Heart right ventricle (tissue), 16 donors: ENCODE measurements around the gene PLAGL2. TPM values are rescaled to one million over a fixed set of nuclear protein-coding genes. Genes with fewer than 3 reads are reported as not detected.

Experiments used
- ATAC-seq, 8 donors: fragments of 200-7000 bp; cut with Tn5 transposase; one replicate each; pipeline ENCODE4 v1.9.1; 2020; ENCODE audit warnings: mild to moderate bottlenecking in 8 of 8, moderate library complexity in 8 of 8, moderate number of reproducible peaks in 1 of 8
- DNase-seq, 2 donors: peaks; one replicate each; pipeline ENCODE4 v3.0.0-alpha.2; 2020
- H3K27ac ChIP-seq, 10 donors: fragments of 200-600 bp; sonication (generic) in 2 of 10; one replicate each; pipeline versions ENCODE4 v1.5.0 to v1.8.0; 2020 to 2022; ENCODE audit warnings: mild to moderate bottlenecking in 3 of 10
- H3K27me3 ChIP-seq, 7 donors: fragments of 200-600 bp; one replicate each; pipeline ENCODE4 v1.8.0; 2021 to 2022; ENCODE audit warnings: mild to moderate bottlenecking in 2 of 7
- H3K36me3 ChIP-seq, 9 donors: fragments of 200-600 bp; sonication (generic) in 1 of 9; one replicate each; pipeline versions ENCODE4 v1.5.0 to v1.8.0; 2020 to 2022; ENCODE audit warnings: mild to moderate bottlenecking in 2 of 9
- H3K4me1 ChIP-seq, 9 donors: fragments of 200-600 bp; sonication (generic) in 1 of 9; one replicate each; pipeline versions ENCODE4 v1.5.0 to v1.8.0; 2020 to 2022; ENCODE audit warnings: mild to moderate bottlenecking in 4 of 9
- H3K4me3 ChIP-seq, 10 donors: fragments of 200-600 bp; sonication (generic) in 2 of 10; one replicate each; pipeline versions ENCODE4 v1.5.0 to v1.8.0; 2020 to 2022; ENCODE audit warnings: mild to moderate bottlenecking in 7 of 10, moderate library complexity in 2 of 10
- H3K9me3 ChIP-seq, 11 donors: fragments of 200-600 bp in 10 of 11; sonication (generic) in 2 of 11; one replicate each; pipeline versions ENCODE4 v1.5.0 to v1.8.0; 2013 to 2022; ENCODE audit warnings: mild to moderate bottlenecking in 2 of 11, control low read depth in 1 of 11, moderate library complexity in 1 of 11
- WGBS, 2 donors: extraction: QIAGEN DNeasy Blood & Tissue Kit; methylation state at CpG; one replicate each; pipeline ENCODE4 v1.1.7; 2013; ENCODE audit warnings: inconsistent platforms in 1 of 2; 5-methylcytosine and 5-hydroxymethylcytosine counted together
- intact Hi-C, 10 donors: fragments of 100-400 bp; cut with DNase I; formaldehyde crosslinking; loops; one replicate each; pipeline versions ENCODE4 v1.11.1 to v1.14.2; 2022
- polyA plus RNA-seq, 2 donors: library from polyadenylated mRNA; stranded (reverse); fragments of 200-250 nt; gene quantifications; one replicate each; pipeline ENCODE4 v1.2.3, GENCODE V29; 2013
- total RNA-seq, 10 donors: library from RNA; stranded (reverse); fragmentation: NEBNext Ultra II Directional in 3 of 10; extraction: Animal tissue kit (Norgen Biotek cat#: 25700) in 3 of 10; gene quantifications; one replicate each; pipeline versions ENCODE4 v1.2.1 to v1.2.4, GENCODE V29; 2021 to 2023
- TF ChIP-seq, protein P1 (sequence below), 9 donors: fragments of 200-600 bp; sonication (generic) in 2 of 9; IDR thresholded peaks; one replicate each; pipeline versions ENCODE4 v1.5.0 to v1.8.0; 2021 to 2022; ENCODE audit warnings: antibody characterized with exemption in 9 of 9, mild to moderate bottlenecking in 5 of 9, moderate library complexity in 1 of 9
- donor health status: Arrhythmogenic right ventricular cardiomyopathy.
- donor health status: ischemic (EF 13 %, LVEDD 7.1; RV severe dilation, severe dysfunction).
- donor health status: healthy with polysubstance abuse.
- donor health status: DM: no; HTN: yes; CAD: no.
- donor health status: DM: no; HTN: no; CAD: no.
- donor health status: ischemic (EF 25% LVEDD 6.9; RV normal size, moderate dysfunction).
- donor health status: ischemic (EF 25% LVEDD 5.7; RV mildly dilated, moderate dysfunction).
- donor health status: healthy.
- donor health status: DM: yes; HTN: yes; CAD: no.
- donor health status: Ischemic cardiomyopathy.
- donor health status: ischemic (EF 35%, LVEDD 5.7; RV mildly dilated, moderate dysfunction).
- donor health status: nonischemic (EF 11% LVEDD 7.7; RV severe dilation, severe dysfunction).
- donor health status: DM: yes; HTN: yes; CAD: no.
- donor health status: PGD.
- donor health status: ischemic (EF 29% LVEDD 5.4; RV normal size, mild dysfunction).
- donor health status: nonischemic (EF 23%, LVEDD 6.1; RV moderate dilation, normal function).

PLAGL2 gene
- total and polyA plus RNA-seq, 12 donors: 1.7 to 12.3 (median 7.5) TPM

GRCh38 chr20:32208499-32209154 lies 1.1 kb upstream of the PLAGL2 start:
- TF ChIP-seq, protein P1, sequence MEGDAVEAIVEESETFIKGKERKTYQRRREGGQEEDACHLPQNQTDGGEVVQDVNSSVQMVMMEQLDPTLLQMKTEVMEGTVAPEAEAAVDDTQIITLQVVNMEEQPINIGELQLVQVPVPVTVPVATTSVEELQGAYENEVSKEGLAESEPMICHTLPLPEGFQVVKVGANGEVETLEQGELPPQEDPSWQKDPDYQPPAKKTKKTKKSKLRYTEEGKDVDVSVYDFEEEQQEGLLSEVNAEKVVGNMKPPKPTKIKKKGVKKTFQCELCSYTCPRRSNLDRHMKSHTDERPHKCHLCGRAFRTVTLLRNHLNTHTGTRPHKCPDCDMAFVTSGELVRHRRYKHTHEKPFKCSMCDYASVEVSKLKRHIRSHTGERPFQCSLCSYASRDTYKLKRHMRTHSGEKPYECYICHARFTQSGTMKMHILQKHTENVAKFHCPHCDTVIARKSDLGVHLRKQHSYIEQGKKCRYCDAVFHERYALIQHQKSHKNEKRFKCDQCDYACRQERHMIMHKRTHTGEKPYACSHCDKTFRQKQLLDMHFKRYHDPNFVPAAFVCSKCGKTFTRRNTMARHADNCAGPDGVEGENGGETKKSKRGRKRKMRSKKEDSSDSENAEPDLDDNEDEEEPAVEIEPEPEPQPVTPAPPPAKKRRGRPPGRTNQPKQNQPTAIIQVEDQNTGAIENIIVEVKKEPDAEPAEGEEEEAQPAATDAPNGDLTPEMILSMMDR (IDR thresholded peaks at IDR 0.05): no peak
- Histone ChIP-seq H3K9me3 (no peaks in the 10 kb centered on the region), H3K4me1 (peaks cover 19 to 55% (median 44%) of the 10 kb centered on the region in 9 donors), H3K4me3 (peak overlapping the region; percentile 69 to 100 (median 98)), H3K36me3 (peaks cover 0 to 43% (median 5%) of the 10 kb centered on the region in 9 donors), H3K27me3 (no peaks in the 10 kb centered on the region), H3K27ac (peak overlapping the region in 8 of 10 donors; percentile 88 to 99 (median 95))
- WGBS, 2 donors: 58 to 62% methylated on average over 13 of the region's 13 CpGs
- DNase-seq: no peak
- no peak for ATAC-seq
- intact Hi-C loops: loop anchor here in 6 of 10 donors (5.0 to 10.0 kb wide), 8 partner anchors 66 to 274 kb away; partner anchors contain the start of genes ASXL1 (in 2 of the 6), KIF3B (in 1 of the 6) and TM9SF4 (in 1 of the 6)

GRCh38 chr20:32206760-32207625 lies 550 bp downstream of the PLAGL2 start:
- Histone ChIP-seq H3K27me3 (no peaks in the 10 kb centered on the region), H3K4me3 (peak overlapping the region; percentile 70 to 100 (median 98)), H3K9me3 (no peaks in the 10 kb centered on the region), H3K4me1 (peaks cover 25 to 71% (median 60%) of the 10 kb centered on the region in 9 donors), H3K36me3 (peaks cover 0 to 36% (median 5%) of the 10 kb centered on the region in 9 donors), H3K27ac (peak overlapping the region; percentile 88 to 99 (median 95))
- intact Hi-C loops: loop anchor here in 6 of 10 donors (2.0 to 10.0 kb wide), 10 partner anchors 52 to 275 kb away; partner anchors contain the start of genes ASXL1 (in 2 of the 6), KIF3B (in 2 of the 6) and TM9SF4 (in 1 of the 6)
- DNase-seq: no peak
- WGBS, 2 donors: 1 to 3% methylated on average over 36 to 40 of the region's 40 CpGs
- TF ChIP-seq, protein P1 (IDR thresholded peaks at IDR 0.05): no peak
- peak in 3 of 8 donors; percentile 1 to 2 (median 2) for ATAC-seq

- no peak for DNase-seq
- H3K9me3 ChIP-seq: no peaks in the 10 kb centered on the region
- peak overlapping the region; percentile 70 to 100 (median 98) for H3K4me3 ChIP-seq
- peak overlapping the region; percentile 68 to 99 (median 94) for H3K27ac ChIP-seq
- intact Hi-C loops: loop anchor here in 6 of 10 donors (2.0 to 10.0 kb wide), 10 partner anchors 51 to 276 kb away; partner anchors contain the start of genes ASXL1 (in 2 of the 6), KIF3B (in 2 of the 6) and TM9SF4 (in 1 of the 6)
- H3K4me1 ChIP-seq: peaks cover 31 to 76% (median 67%) of the 10 kb centered on the region in 9 donors
- TF ChIP-seq, protein P1 (IDR thresholded peaks at IDR 0.05): no peak
- ATAC-seq: peak in 2 of 8 donors; percentile 3 to 6
- 38 to 40% methylated on average over 8 of the region's 8 CpGs for WGBS, 2 donors
- no peaks in the 10 kb centered on the region for H3K27me3 ChIP-seq
- peaks cover 0 to 36% (median 5%) of the 10 kb centered on the region in 9 donors for H3K36me3 ChIP-seq
Measured at GRCh38 chr20:32205843-32206759, 1.4 kb downstream of the PLAGL2 start.
